Occipital lobe (tissue), 2 donors: ENCODE results near the gene FAM83C. TPM values are rescaled to one million over a fixed set of nuclear protein-coding genes. Genes with fewer than 3 reads are reported as not detected.

ENCODE experiments used
- DNase-seq: peaks from one replicate; lab custom pipeline; 2025; lab: John Stamatoyannopoulos, UW
- total RNA-seq: library from RNA; depleted of rRNA; stranded (reverse); fragments of >200 nt; gene quantifications from one replicate; pipeline ENCODE4 v1.2.3, GENCODE V29; 2014

The FAM83C gene
- not detected for total RNA-seq

DNA sequence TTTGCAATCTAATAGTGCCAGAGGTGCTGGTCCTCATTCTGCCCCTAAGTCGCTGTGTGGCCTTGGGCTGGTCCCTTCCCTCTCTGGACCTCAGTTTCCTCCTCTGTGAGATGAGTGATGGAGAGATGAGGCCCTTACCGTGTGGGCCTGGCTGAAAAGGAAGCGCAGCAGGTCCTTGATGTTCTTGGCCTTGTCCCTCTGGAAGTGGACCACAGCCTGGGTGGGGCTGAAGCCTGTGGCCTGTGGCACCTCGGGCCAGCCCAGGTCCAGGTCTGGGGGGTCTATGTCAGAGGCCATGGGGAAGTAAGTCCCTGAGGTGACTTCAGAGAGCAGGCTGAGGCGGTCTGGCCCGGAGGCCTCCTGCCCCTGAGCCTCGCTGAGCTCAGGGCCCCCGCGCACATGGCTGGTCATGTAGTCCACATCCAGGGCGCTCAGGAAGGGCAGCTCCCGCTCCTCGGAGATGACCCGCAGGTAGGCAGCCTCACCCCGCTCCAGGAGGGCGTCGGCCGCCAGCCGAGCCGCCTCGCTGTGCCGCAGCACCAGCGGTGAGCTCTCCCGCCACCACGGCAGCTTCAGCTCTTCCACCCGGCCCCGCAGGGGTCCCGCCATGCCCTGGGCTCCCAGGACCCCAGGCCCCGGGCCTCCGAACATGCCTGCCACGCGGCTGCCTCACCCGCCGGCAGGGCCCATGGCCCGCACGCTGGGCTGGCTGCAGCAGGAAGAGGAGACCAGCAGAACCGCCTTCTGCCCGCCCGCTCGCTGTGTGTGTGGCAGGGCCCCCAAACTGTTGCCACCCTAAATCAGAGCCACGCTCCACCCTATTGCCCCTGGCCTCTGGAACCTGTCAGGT lies at the start of gene FAM83C:
Gene FAM83C (minus strand): TSS at position 772 of the 850 bp plus-strand sequence. CDS start 121 bp downstream, at position 651.
- DNase-seq: no peak

DNA sequence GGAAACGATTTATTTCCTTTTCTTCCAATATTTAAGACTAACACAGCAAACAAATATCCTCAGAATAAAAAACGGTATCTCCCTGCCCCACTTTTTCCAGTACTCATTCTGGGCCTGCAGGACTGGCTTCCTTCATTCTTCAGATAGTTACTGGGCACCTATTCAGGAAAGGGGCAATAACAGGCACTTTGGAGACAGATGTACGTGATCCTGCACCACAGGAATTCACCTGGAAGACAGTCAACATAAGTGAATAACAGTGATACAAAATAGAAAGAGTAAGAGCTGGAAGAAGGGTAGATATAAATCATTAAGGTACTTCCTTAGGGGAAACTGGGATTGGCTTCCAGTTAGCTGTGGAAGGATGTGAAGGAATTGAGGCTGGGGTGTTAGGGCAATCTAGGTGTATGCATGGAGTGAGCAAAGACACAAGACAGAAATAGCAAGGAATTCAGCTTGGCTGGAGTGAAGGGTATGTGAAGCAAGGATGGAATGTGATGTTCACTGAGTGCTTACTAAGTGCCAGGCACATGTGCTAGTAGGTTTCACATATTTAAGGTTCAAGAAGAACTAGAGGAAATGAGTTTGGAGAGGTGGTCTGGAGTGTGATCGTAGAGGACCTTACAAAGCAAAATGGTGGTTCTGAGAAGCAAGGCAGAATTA lies 49.3 kb upstream of the FAM83C start:
- no peak for DNase-seq

DNA sequence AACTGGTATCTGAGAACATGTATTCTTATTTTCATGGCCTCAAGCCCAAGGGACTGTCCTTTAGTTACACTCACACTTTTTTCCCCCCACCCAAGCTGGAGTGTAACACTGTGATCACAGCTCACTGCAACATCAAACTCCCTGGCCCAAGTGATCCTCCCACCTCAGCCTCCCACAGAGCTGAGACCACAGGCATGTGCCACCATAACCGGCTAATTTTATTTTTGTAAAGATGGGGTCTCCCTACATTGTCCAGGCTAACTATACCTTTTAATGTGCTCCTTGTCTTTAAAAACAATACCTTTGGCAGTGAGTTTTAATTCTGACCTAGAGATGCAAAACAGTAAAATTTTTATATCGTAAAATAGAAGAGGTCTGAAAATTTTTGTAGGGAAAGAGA lies 48.2 kb upstream of the FAM83C start:
- no peak for DNase-seq

DNA sequence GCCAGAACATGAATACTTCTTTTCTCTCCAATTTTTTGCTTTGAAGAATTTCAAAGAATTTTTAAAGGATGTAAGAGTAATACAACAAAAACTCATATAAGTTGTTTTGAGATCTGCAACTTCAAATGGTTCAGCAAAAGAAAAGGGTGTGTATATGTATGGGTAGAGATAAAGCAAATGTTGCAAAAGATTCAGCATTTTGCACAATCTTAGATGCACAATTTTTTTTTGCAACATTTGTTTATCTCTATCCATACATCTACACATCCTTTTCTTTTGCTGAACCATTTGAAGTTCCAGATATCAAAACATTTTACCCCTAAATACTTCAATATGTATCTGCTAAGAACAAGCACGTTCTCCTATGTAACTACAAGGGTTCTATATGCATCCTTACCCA lies 47.4 kb upstream of the FAM83C start:
- DNase-seq: no peak

DNA sequence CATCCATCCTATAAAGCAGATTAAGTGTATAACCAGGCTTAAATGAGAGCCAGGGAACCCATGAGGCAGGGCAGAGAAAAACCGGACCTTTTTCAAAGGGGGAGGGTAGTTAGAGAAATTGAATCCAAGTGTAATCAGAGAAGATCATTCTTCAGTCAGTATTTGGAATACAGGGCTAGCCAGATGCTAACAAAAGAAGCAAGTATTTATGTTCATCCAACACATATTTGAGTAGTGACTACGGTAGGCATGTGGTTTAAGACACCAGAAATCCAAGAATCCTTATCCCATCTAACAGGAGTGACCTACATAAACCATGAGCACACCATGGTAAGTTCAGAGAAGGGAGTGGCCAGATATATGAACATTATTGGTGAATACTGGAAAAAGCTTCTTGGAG lies 46.8 kb upstream of the FAM83C start:
- no peak for DNase-seq

DNA sequence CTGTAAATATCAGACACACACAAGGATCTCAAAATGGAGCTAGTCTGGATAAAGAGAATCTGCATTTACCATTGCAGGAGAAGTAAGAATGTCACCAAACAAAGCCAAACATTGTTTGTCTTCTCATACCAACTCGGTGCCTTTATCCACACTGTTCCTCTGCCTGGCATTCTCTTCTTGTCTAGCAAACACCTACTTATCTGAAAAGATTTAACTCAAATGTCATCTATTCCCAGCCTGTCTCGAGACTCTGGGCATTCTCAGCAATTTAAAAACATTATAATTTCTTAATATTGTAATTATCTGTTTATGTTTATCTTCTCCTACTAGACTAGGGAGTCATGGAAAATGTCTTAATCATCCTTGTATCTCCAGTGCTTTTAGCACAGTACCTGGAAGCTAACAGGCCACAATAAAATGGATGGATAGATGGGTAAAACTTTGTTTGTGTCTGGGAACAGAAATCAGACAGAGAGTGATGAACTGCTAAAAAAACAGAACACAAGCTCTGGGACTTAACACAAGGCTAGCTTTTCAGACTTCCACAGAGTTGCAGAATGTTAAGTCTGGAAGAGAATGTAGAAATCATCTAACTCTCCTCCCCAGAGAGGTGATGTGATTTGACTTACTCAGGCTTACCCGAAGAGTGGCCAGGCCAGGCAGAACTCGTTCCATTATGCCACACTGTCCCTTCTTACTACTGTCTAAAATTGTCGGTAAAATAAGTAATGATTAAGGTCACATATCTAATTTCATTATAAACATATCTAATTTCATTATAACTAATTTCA lies 42.3 kb upstream of the FAM83C start:
- DNase-seq: no peak

DNA sequence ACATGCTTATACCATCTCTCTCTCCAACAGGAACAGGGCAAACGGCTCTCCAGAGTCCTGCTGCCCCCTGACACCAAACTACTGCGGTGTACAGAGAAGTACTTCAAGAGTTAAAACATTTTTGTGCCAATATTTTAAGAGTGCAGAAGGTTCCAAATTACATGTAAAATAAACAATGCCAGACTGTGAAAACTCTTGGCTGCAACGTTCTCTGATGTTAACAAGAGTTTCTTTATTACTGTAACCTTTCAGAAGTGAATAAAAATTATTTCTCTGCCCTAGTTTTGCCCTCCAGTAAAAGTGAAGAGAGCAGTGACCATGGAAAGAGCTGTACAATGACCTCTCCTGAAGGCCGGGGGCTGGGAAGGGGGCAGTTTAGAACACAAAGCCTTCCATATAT lies 41.4 kb upstream of the FAM83C start:
- DNase-seq: no peak

DNA sequence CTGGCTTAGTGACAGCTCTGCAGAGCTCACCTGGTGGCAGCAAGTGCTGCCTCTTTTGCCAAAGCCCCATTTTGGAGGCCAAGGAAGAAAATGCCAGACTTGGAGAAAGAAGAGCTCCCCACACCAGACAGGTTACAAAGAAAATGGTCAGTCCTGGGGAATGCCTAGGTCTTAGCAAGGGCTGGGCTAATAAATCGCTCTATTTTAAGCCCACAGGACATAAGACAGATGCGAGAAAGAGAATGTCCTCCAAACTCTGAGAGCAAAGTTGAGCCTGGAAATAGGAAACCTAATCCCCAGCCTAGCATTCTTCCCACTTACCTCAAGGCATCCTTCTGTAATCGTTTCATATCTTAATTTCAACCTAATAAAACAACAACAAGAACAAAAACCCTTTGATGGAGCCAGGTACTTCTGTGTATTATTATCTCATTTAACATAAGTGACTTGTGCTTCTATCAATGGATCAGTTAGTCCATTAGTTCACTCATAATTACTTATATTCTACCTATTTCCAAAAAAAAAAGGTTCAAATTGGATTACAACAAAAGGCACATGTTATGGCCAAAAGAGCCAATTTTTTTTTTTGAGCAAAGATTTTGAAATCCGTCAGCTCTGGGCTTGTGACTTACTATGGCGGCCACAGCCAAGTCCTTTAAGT lies 40.4 kb upstream of the FAM83C start:
- no peak for DNase-seq

DNA sequence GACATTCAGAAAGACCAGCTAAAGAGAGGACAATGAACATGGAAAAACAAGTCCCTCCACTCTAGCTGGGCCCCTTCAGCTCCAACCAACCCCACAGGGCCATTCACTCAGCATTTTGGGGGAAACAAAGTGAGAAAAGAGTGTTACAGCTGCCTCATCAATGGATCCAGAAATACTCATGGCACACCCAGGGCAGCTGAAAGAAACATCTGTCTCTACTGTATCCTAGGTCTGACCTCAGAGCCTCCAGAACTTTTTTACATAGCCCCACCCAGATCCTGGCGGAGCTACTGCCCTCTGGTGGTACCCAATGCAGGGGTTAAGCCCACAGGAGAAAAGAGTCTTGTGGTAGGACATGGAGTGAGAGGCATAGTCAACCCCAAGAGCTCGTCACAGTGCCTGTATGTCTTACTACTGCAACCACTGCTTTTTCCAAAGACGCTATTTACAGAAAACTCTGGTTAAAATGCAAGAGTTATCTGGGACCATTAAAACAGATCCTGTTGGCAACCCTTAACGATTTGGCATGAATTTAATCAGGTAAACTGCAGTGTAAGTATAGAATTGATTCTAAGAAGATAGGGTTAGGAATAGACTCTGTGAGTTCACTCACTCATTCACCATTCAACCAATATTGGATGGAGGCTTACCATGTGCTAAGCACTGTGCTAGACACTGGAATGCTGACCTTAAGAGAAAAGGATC lies 37.4 kb upstream of the FAM83C start:
- no peak for DNase-seq

DNA sequence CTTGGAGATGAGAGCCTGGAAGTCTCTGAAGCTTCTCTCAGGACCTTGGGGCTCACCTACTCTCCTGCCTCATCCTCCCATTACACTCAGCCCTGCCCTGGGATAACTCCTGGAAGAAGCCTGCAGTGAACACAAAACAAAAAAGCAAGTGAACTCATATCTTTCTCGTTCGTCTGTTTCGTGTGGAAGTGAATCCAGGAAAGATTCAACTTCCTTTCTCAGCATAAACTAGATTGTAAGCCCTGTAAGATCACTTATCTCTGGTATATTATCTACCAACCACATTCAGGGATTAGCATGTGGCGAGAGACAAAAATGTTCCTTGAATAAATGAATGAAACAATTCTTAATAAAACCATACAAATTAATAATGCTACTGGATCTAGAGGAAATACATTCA lies 36.5 kb upstream of the FAM83C start:
- no peak for DNase-seq

DNA sequence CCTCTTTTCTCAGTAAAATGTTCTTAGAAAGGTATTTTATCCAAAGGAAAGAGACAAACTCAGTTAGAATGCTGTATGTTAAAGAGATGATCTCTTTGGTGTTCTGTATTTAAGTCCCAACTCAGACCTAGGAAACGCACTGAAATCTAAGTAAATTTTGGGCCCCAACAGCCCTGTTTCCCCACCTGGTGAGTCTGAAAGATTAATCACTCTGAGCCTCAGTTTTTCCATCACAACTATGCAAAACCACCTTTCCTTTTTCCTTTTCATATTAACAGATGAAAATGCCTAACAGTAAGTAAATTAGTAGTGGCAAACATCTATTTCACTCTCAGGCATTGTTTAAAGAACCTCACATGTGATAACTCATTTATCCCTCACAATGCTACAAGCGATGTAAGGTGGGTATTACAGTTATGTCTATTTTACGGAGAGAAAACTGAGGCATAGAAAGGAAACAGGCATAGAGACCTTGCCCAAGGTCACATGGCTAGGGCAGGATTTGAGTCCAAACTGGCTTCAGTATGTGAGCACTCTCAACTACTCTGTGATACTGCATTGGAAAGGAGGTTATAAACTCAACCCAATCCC lies 36.0 kb upstream of the FAM83C start:
- no peak for DNase-seq

DNA sequence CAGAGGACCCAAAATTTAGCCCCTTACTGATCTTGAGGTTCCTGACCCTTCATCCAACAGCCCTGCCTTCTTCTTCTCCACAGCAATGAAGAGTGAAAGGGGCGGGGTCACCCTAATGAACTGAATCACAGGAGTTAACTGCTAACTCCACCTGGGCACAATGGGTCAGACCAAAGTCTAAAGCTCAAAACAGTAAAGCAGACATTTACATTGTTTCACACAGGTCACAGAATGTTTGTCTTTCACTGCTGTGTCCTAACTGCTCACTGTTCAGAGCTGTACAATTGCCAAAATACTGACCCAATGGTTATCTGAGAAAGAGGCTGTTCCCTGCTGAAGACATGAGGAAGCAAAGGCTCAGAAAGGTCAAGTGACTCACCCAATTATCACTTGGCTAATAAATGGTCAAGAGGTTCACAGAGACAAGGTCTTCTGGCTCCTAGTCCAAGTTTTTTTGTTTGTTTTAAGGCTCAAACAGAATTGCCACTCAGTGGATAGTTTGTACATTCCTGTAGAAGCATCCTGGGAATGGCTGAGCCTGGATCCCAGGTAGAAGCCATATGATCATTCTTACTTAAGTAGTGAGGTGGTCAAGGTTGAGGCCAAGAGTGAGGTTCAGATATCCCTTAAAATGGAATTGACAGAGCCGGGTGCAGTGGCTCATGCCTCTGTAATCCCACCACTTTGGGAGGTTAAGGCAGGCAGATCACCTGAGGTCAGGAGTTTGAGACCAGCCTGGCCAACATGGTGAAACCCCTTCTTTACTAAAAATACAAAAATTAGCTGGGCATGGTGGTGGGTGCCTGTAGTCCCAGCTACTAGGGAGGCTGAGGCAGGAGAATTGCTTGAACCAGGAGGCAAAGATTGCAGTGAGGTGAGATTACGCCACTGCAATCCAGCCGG lies 35.1 kb upstream of the FAM83C start:
- DNase-seq: no peak

DNA sequence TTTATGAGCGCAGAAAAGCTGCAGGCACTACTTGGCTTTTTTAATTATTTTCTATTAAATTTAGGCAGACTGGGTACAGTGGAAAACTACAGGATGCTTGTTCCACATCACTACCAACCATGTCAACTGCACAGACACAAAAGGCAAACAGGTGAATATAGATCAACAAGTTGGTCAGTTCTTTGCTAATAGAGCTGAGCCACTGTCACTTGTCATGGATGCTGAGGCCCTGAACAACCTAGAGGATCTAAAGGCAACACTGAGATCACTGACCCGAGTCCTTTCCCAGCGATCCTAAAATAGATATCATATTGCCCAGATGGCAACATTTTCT lies 34.5 kb upstream of the FAM83C start:
- no peak for DNase-seq

DNA sequence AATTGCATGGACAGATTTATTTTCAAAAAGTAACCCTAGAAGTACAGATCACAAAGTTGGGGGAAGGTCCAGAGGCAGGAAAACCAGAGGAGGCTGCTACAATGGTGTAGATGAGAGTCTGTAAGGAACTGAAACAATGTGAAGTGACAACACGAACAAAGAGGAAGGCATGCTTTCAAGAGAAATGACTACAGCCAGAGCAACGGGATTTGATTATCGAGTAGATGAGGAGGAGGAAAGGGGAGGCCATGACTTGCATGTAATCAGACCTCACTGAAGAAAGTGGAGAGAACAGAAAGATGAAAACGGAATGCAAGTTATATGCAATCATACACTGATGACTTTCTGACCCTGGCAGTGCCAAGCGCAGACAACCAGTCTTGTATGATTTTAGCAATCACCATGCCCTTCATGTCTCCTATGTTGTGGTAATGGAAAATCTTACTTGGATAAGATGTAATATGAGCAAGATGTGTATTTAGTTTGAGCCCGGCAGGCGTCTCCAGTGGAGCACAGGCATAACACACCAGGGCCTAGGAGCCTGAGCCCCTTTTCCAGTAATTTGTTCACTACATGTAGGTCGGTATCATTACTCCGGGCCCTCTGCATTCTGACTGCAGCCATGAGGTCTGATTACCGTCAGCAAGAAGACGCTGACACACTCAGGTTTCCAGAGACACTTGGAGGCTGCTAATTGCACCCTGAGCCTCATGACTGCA lies 34.0 kb upstream of the FAM83C start:
- no peak for DNase-seq

DNA sequence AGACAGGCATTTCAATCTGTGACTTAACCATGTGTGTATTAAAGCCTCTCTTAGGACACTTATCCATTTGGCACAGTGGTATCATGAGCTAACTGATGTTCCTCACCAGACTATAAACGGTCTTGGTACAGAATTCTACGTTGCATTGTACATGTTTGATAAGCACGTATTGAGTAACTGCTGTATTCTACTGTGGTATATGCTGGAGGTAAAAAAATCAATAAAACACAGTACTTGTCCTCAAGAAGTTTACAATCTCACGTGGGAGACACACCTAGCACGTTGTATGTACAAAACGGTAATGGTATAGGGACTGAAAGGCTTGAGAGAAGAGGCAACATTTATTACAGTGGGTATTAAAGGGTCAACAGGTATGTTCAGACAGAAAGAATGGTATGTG lies 33.2 kb upstream of the FAM83C start:
- DNase-seq: no peak

DNA sequence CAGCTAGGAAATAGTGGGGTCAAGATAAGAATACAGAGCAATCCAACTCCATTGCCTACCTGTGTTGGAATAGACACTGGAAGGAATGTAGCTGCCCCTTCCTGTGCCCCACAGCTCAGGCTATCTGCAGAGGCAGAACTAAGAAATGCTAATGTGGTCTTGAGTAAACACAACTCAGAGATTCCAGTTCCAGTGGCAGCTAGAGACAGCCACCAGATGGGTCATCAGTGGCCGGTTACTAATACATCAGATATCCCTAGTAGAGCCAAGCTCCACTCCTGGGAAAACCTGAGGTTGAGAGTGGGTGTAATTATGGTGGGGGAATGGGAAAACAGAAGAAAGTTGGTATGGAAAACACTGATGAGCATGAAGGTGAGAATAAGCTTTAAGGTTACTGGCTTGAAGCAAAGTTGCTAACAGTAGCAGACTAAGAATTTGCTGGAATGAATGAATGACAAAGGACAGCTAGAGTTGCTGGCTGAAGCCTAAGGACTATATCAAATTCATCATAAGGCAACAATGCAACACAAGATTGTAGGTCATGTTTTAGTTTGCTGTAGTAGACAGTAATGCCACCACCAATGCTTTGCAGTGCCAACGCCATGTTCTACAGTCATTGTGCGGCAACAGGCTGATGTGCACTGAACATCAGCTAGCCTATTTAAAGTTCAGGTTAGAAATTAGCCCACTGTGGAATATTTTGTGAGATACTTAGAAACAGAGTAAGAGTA lies 28.3 kb upstream of the FAM83C start:
- no peak for DNase-seq

DNA sequence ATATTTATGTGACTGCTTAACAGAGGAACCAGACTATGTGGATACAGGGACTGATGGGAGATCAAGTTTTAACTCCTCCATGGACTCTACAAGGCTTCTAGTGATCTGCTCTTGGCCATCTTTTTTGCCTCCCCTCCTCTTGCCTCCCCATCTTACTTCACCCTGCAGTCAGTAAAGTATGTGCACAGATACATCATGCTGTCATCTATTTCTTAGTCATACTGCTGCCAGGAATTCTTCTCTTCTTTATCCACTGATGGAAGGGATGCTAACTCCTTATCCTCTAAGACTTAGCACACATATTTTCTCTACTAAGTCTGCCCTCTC lies 27.6 kb upstream of the FAM83C start:
- DNase-seq: no peak

DNA sequence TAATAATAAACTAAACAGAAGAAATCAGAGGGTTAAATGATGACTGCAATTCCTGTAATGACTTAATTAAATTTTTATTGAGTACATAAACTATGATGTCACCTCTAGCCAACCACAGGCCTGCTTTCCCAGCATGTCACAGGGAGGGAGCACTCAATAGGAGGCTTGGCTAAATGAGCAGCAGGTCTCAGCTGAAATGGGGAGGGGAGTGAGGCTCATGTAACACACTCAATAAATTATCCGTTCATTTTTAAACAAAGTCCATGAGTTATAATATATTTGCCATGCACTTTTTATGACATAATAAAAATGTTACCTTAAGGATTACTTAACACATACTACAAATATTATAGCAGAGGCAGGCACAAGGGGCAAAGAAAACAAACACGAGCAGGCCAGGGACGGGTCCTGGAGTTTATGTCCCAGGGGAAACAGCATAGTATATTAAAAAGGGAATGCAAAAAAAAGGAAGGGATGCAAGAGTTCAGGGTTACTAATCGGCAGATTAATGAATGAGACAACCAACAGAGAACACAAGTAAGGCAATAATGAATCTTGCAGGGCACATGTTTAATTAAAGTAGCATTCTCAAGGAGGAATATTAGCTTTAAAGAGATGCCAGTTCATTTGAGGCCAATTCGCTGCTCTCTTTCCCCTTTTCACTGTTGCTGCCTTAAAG lies 27.1 kb upstream of the FAM83C start:
- DNase-seq: no peak
